ENCODE measurements around the gene TMEM203. TPM values are rescaled to one million over a fixed set of nuclear protein-coding genes. Genes with fewer than 3 reads are reported as not detected.

The TMEM203 gene
- total and polyA plus RNA-seq, 2 of the 13 experiments (the other 11 are each of a cell fraction or from before 2014, with no cell fraction given): 23.4 to 36.7 TPM

DNA sequence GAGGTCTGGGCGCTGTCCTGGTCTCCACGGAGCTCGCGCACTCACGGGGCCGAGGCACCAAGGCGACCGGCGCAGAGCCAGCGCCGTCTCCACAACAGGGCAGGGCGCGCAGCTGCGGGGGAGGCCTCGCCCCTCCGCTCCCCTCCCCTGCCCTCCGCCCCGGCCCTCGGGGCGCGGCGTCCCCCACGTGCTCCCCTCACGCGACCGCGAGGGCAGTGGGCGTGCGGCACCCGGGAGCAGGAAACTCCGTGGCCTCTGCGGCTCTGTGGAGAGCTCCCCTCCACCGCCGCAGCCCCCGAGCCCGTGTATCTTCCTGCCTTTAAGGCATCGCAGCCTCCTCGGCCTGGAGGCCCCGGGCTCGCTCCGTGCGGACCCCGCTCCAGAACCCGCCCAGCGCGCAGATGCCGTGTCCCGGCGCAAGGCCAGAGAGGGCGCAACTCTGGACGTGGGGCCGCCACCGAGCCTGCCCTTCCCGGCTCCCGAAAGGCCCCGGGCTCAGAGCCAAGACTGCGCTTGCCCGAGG lies 34.9 kb upstream of the TMEM203 start (continued):
- TF ChIP-seq, protein P1, sequence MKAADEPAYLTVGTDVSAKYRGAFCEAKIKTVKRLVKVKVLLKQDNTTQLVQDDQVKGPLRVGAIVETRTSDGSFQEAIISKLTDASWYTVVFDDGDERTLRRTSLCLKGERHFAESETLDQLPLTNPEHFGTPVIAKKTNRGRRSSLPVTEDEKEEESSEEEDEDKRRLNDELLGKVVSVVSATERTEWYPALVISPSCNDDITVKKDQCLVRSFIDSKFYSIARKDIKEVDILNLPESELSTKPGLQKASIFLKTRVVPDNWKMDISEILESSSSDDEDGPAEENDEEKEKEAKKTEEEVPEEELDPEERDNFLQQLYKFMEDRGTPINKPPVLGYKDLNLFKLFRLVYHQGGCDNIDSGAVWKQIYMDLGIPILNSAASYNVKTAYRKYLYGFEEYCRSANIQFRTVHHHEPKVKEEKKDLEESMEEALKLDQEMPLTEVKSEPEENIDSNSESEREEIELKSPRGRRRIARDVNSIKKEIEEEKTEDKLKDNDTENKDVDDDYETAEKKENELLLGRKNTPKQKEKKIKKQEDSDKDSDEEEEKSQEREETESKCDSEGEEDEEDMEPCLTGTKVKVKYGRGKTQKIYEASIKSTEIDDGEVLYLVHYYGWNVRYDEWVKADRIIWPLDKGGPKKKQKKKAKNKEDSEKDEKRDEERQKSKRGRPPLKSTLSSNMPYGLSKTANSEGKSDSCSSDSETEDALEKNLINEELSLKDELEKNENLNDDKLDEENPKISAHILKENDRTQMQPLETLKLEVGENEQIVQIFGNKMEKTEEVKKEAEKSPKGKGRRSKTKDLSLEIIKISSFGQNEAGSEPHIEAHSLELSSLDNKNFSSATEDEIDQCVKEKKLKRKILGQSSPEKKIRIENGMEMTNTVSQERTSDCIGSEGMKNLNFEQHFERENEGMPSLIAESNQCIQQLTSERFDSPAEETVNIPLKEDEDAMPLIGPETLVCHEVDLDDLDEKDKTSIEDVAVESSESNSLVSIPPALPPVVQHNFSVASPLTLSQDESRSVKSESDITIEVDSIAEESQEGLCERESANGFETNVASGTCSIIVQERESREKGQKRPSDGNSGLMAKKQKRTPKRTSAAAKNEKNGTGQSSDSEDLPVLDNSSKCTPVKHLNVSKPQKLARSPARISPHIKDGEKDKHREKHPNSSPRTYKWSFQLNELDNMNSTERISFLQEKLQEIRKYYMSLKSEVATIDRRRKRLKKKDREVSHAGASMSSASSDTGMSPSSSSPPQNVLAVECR (CRISPR knock-in tag; IDR thresholded peaks at IDR 0.05; ENCODE audit: borderline replicate concordance): peak; percentile 89
- no peak for TF ChIP-seq SOX6 (IDR thresholded peaks at IDR 0.05)
- TF ChIP-seq SOX6 (CRISPR knock-in tag; IDR thresholded peaks at IDR 0.05): no peak; the same call in 1 of the 2 replicates
- peak; percentile 57 for TF ChIP-seq KLF6 (CRISPR knock-in tag; IDR thresholded peaks at IDR 0.05)
- TF ChIP-seq, protein P2, sequence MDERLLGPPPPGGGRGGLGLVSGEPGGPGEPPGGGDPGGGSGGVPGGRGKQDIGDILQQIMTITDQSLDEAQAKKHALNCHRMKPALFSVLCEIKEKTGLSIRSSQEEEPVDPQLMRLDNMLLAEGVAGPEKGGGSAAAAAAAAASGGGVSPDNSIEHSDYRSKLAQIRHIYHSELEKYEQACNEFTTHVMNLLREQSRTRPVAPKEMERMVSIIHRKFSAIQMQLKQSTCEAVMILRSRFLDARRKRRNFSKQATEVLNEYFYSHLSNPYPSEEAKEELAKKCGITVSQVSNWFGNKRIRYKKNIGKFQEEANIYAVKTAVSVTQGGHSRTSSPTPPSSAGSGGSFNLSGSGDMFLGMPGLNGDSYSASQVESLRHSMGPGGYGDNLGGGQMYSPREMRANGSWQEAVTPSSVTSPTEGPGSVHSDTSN (CRISPR knock-in tag; IDR thresholded peaks at IDR 0.05): no peak
- TF ChIP-seq ZNF761 (CRISPR knock-in tag; conservative IDR thresholded peaks at IDR 0.05): peak; percentile 94
- no peak for TF ChIP-seq ZNF576 (CRISPR knock-in tag; IDR thresholded peaks at IDR 0.05)
- no peak; the same call in 1 of the 2 replicates for TF ChIP-seq ZNF350 (CRISPR knock-in tag; IDR thresholded peaks at IDR 0.05; ENCODE audit: borderline replicate concordance, low read depth)
- TF ChIP-seq, protein P3, sequence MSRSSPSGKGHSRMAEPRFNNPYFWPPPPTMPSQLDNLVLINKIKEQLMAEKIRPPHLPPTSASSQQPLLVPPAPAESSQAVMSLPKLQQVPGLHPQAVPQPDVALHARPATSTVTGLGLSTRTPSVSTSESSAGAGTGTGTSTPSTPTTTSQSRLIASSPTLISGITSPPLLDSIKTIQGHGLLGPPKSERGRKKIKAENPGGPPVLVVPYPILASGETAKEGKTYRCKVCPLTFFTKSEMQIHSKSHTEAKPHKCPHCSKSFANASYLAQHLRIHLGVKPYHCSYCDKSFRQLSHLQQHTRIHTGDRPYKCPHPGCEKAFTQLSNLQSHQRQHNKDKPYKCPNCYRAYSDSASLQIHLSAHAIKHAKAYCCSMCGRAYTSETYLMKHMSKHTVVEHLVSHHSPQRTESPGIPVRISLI (CRISPR knock-in tag; IDR thresholded peaks at IDR 0.05; ENCODE audit: borderline replicate concordance): no peak; the same call in 1 of the 2 replicates
- no peak for TF ChIP-seq ZNF7 (CRISPR knock-in tag; IDR thresholded peaks at IDR 0.05)
- no peak for TF ChIP-seq NFRKB (IDR thresholded peaks at IDR 0.05)
- TF ChIP-seq, protein P4, sequence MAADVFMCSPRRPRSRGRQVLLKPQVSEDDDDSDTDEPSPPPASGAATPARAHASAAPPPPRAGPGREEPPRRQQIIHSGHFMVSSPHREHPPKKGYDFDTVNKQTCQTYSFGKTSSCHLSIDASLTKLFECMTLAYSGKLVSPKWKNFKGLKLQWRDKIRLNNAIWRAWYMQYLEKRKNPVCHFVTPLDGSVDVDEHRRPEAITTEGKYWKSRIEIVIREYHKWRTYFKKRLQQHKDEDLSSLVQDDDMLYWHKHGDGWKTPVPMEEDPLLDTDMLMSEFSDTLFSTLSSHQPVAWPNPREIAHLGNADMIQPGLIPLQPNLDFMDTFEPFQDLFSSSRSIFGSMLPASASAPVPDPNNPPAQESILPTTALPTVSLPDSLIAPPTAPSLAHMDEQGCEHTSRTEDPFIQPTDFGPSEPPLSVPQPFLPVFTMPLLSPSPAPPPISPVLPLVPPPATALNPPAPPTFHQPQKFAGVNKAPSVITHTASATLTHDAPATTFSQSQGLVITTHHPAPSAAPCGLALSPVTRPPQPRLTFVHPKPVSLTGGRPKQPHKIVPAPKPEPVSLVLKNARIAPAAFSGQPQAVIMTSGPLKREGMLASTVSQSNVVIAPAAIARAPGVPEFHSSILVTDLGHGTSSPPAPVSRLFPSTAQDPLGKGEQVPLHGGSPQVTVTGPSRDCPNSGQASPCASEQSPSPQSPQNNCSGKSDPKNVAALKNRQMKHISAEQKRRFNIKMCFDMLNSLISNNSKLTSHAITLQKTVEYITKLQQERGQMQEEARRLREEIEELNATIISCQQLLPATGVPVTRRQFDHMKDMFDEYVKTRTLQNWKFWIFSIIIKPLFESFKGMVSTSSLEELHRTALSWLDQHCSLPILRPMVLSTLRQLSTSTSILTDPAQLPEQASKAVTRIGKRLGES (CRISPR knock-in tag; IDR thresholded peaks at IDR 0.05; ENCODE audit: borderline replicate concordance): 0 out of 2 replicates have a peak, but pooled peaks have one; percentile 60
- no peak for TF ChIP-seq MBNL3 (CRISPR knock-in tag; conservative IDR thresholded peaks at IDR 0.05)
- 0 out of 2 replicates have a peak, but pooled peaks have one; percentile 35 for TF ChIP-seq ZNF83 (CRISPR knock-in tag; IDR thresholded peaks at IDR 0.05; ENCODE audit: borderline replicate concordance)
- no peak for TF ChIP-seq NFIC (IDR thresholded peaks at IDR 0.05; ENCODE audit: low read length)
- no peak for TF ChIP-seq HIVEP1 (CRISPR knock-in tag; IDR thresholded peaks at IDR 0.05)
- peak; percentile 70; the same call in 1 of the 2 replicates for TF ChIP-seq NR2C2 (CRISPR knock-in tag; IDR thresholded peaks at IDR 0.05; ENCODE audit: borderline replicate concordance)
- TF ChIP-seq ZBTB44 (CRISPR knock-in tag; IDR thresholded peaks at IDR 0.05): no peak
- TF ChIP-seq HDAC6 (IDR thresholded peaks at IDR 0.05; ENCODE audit: low read depth, low read length): no peak
